Stomach smooth muscle (tissue), 2 donors: ENCODE measurements around the gene ATP9B.

ENCODE experiments used
- H3K27ac ChIP-seq: one replicate; pipeline ENCODE4 v1.7.0; 2013; ENCODE audit warnings: mild to moderate bottlenecking, low read length, inconsistent platforms
- H3K27me3 ChIP-seq, 2 donors: one replicate each; pipeline ENCODE4 v1.7.0; 2013; ENCODE audit warnings: low read length in 2 of 2; ENCODE audit not compliant: insufficient read depth in 2 of 2, control insufficient read depth in 1 of 2
- H3K36me3 ChIP-seq, 2 donors: one replicate each; pipeline ENCODE4 v1.7.0; 2013; ENCODE audit warnings: low read length in 2 of 2; ENCODE audit not compliant: control insufficient read depth in 2 of 2, insufficient read depth in 2 of 2
- H3K4me1 ChIP-seq: one replicate; pipeline ENCODE4 v1.7.0; 2013; ENCODE audit warnings: low read length; ENCODE audit not compliant: control insufficient read depth, insufficient read depth
- H3K4me3 ChIP-seq, 2 donors: one replicate each; pipeline ENCODE4 v1.7.0; 2013; ENCODE audit warnings: low read length in 2 of 2
- H3K9ac ChIP-seq, 2 donors: one replicate each; pipeline ENCODE4 v1.7.0; 2013; ENCODE audit warnings: low read length in 2 of 2, mild to moderate bottlenecking in 1 of 2
- H3K9me3 ChIP-seq, 2 donors: one replicate each; pipeline ENCODE4 v1.7.0; 2013; ENCODE audit warnings: low read length in 2 of 2; ENCODE audit not compliant: control insufficient read depth in 2 of 2
- donor health status: healthy.
- donor health status: Pancreatic carcinoma.

ATP9B gene

DNA sequence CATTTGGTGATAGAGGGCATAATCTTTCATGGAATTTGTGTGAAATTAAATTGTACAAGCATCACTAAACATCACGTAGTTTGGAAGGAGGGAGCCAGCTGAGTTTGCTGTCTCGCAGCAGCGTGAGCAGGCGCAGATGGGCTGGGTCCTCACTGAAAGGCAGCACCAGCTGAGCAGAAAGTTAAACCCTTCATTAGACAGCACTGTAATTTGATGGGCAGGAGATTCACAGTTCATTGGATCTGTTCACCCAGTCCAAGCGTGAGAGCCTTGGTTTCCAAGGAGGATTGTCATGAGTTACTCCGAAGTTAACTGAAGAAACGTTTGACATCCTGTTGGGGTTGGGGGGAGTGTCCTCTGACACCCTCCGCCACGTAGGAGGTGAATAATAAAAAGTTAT is 236.7 kb downstream of the ATP9B start:
- Histone ChIP-seq H3K4me1 (no peaks in the 10 kb centered on the region), H3K27ac (no peak overlapping the region), H3K9ac (no peak overlapping the region), H3K9me3 (no peaks in the 10 kb centered on the region), H3K4me3 (no peak overlapping the region), H3K27me3 (no peaks in the 10 kb centered on the region), H3K36me3 (peaks cover 16 to 19% of the 10 kb centered on the region in 2 donors)

GRCh38 chr18:79309614-79310358 is 240.6 kb downstream of the ATP9B start:
- Histone ChIP-seq H3K9ac (no peak overlapping the region), H3K9me3 (no peaks in the 10 kb centered on the region), H3K36me3 (peaks cover 21 to 25% of the 10 kb centered on the region in 2 donors), H3K4me3 (no peak overlapping the region), H3K27me3 (no peaks in the 10 kb centered on the region), H3K27ac (no peak overlapping the region), H3K4me1 (no peaks in the 10 kb centered on the region)

GRCh38 chr18:79314838-79315388 is 245.7 kb downstream of the ATP9B start:
- H3K9me3 ChIP-seq: peaks cover 0 to 6% of the 10 kb centered on the region in 2 donors
- no peaks in the 10 kb centered on the region for H3K4me1 ChIP-seq
- H3K36me3 ChIP-seq: peaks cover 15 to 18% of the 10 kb centered on the region in 2 donors
- H3K27me3 ChIP-seq: no peaks in the 10 kb centered on the region
- no peak overlapping the region for H3K9ac ChIP-seq
- H3K4me3 ChIP-seq: no peak overlapping the region
- no peak overlapping the region for H3K27ac ChIP-seq

DNA sequence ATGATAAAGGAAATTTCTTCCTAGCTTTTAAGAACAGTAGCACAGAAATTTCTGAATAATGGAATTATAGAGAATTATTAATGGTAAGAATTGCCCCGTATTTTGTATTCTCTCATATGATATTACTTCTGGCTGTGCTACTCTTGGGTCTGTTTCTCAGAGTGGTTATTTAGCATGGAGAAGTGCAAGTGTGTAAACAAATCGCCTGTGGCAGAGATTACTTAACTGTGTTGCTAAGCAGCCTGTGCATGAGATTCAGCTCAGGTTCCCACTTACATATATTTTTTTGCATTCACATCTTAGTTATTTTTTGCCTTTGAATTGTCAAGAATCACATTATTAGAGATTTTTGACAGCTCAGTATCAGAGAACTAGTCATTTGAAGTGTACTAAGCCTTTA is 246.4 kb downstream of the ATP9B start:
- H3K36me3 ChIP-seq: peaks cover 15 to 18% of the 10 kb centered on the region in 2 donors
- H3K9ac ChIP-seq: no peak overlapping the region
- peaks cover 0 to 6% of the 10 kb centered on the region in 2 donors for H3K9me3 ChIP-seq
- H3K4me1 ChIP-seq: no peaks in the 10 kb centered on the region
- no peak overlapping the region for H3K27ac ChIP-seq
- no peaks in the 10 kb centered on the region for H3K27me3 ChIP-seq
- no peak overlapping the region for H3K4me3 ChIP-seq

- peaks cover 9 to 10% of the 10 kb centered on the region in 2 donors for H3K36me3 ChIP-seq
- no peaks in the 10 kb centered on the region for H3K4me1 ChIP-seq
- no peak overlapping the region for H3K4me3 ChIP-seq
- H3K27me3 ChIP-seq: no peaks in the 10 kb centered on the region
- H3K9ac ChIP-seq: no peak overlapping the region
- H3K9me3 ChIP-seq: peaks cover 0 to 6% of the 10 kb centered on the region in 2 donors
- H3K27ac ChIP-seq: no peak overlapping the region
These were observed 248.5 kb downstream of the ATP9B start for GRCh38 chr18:79317703-79318102.

- Histone ChIP-seq H3K4me1 (no peaks in the 10 kb centered on the region), H3K27ac (no peak overlapping the region), H3K4me3 (no peak overlapping the region), H3K36me3 (peaks cover 9 to 10% of the 10 kb centered on the region in 2 donors), H3K9ac (no peak overlapping the region), H3K9me3 (peaks cover 0 to 6% of the 10 kb centered on the region in 2 donors), H3K27me3 (no peaks in the 10 kb centered on the region)
These were observed 249.0 kb downstream of the ATP9B start for GRCh38 chr18:79318142-79318673.

DNA sequence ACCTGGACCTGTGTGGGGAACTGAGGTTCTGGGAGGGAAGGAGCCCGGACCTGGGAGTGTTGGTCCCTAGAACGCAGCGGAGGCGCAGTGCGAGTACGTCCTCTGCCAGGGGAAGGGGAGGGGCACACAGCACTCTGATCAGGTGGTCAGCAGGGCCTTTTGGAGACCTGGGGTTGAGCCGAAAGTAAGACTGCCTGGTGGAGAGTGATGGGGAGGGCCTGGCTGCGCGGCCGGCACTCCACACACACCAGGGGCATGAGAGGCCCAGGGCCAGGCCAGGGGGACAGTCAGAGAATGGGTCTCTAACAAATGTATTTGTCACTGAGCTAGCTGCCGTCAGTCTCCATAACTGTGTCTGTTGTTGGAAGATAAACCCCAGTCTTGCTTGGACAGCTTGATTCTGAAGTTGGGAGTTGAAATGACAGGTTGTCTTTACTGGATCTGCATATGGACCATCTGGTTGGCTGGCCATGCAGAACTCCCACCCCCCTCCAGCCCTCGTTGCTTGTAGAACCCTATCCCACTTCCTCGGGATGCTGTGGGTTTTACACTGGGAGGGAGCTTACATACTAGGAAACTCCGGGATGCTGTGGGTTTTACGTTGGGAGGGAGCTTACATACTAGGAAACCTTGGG is 251.1 kb downstream of the ATP9B start:
- Histone ChIP-seq H3K27ac (no peak overlapping the region), H3K36me3 (peaks cover 13% of the 10 kb centered on the region in 2 donors), H3K9me3 (peaks cover 0 to 6% of the 10 kb centered on the region in 2 donors), H3K4me1 (no peaks in the 10 kb centered on the region), H3K27me3 (no peaks in the 10 kb centered on the region), H3K4me3 (no peak overlapping the region), H3K9ac (no peak overlapping the region)

GRCh38 chr18:79321625-79322405 is 252.6 kb downstream of the ATP9B start:
- peaks cover 4 to 11% of the 10 kb centered on the region in 2 donors for H3K36me3 ChIP-seq
- no peaks in the 10 kb centered on the region for H3K27me3 ChIP-seq
- no peaks in the 10 kb centered on the region for H3K9me3 ChIP-seq

DNA sequence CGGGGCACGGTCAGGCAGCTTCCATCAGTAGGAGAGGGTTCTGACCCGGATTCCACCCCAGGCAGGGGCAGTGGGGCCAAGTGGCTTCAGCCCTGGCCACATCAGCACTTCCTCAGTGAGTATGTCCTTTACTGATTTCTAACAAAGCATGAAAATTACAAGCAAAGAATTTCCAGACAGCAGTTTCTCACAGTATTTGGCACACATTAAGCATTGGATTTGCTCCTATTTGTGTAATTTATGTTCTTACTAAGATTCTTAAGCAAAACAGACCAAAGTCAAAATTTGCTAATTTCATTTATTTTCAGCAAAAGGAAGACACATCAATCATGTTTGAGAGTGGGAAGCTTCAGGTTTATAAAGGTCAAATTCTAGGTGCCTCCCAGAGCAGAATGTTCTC is 253.2 kb downstream of the ATP9B start:
- H3K27ac ChIP-seq: no peak overlapping the region
- H3K4me1 ChIP-seq: no peaks in the 10 kb centered on the region
- H3K9ac ChIP-seq: no peak overlapping the region
- no peaks in the 10 kb centered on the region for H3K9me3 ChIP-seq
- H3K36me3 ChIP-seq: peaks cover 4 to 11% of the 10 kb centered on the region in 2 donors
- no peak overlapping the region for H3K4me3 ChIP-seq
- no peaks in the 10 kb centered on the region for H3K27me3 ChIP-seq

More at GRCh38 chr18:79321625-79322405, 252.6 kb downstream of the ATP9B start:
- H3K9ac ChIP-seq: no peak overlapping the region
- no peaks in the 10 kb centered on the region for H3K4me1 ChIP-seq
- no peak overlapping the region for H3K27ac ChIP-seq
- H3K4me3 ChIP-seq: no peak overlapping the region

GRCh38 chr18:79323471-79323870 is 254.3 kb downstream of the ATP9B start:
- H3K4me3 ChIP-seq: no peak overlapping the region
- no peaks in the 10 kb centered on the region for H3K9me3 ChIP-seq
- no peaks in the 10 kb centered on the region for H3K27me3 ChIP-seq
- H3K4me1 ChIP-seq: no peaks in the 10 kb centered on the region
- H3K9ac ChIP-seq: no peak overlapping the region
- peaks cover 4 to 11% of the 10 kb centered on the region in 2 donors for H3K36me3 ChIP-seq
- no peak overlapping the region for H3K27ac ChIP-seq
